HepG2 (cell line): ENCODE measurements around the gene TXNDC16.

ENCODE experiments used
- CBX1 ChIP-seq: IDR thresholded peaks from one replicate; pipeline ENCODE4 v1.6.1; 2016; ENCODE audit warnings: antibody characterized with exemption, low read depth
- HNF4A ChIP-seq: sonication (generic); formaldehyde crosslinking; IDR thresholded peaks from 2 replicates; pipeline ENCODE4 v1.4.0; 2020; ENCODE audit warnings: missing genetic modification reagents
- MYNN ChIP-seq: sonication (generic); formaldehyde crosslinking; IDR thresholded peaks from 2 replicates; pipeline ENCODE4 v1.4.0; 2020; ENCODE audit warnings: mild to moderate bottlenecking, low read depth, missing genetic modification reagents
- NCOA1 ChIP-seq: sonication (generic); formaldehyde crosslinking; IDR thresholded peaks from 2 replicates; pipeline ENCODE4 v1.9.0; 2021; ENCODE audit warnings: missing genetic modification reagents
- NCOA2 ChIP-seq: sonication (generic); formaldehyde crosslinking; IDR thresholded peaks from 2 replicates; pipeline ENCODE4 v1.8.0; 2022; ENCODE audit warnings: inconsistent platforms
- POLR2AphosphoS5 ChIP-seq: IDR thresholded peaks from 2 replicates; pipeline ENCODE4 v1.6.1; 2012; ENCODE audit warnings: low read depth, low read length
- YY1 ChIP-seq: IDR thresholded peaks from 2 replicates; pipeline ENCODE4 v1.6.1; 2011; ENCODE audit warnings: low read length, low read depth, moderate library complexity, mild to moderate bottlenecking; ENCODE audit not compliant: insufficient read depth, insufficient replicate concordance
- ZBTB7A ChIP-seq: sonication (generic); formaldehyde crosslinking; IDR thresholded peaks from 2 replicates; pipeline ENCODE4 v1.8.0; 2022; ENCODE audit warnings: mild to moderate bottlenecking, missing genetic modification reagents
- ZNF138 ChIP-seq: sonication (generic); formaldehyde crosslinking; IDR thresholded peaks from 2 replicates; pipeline ENCODE4 v1.5.0; 2020; ENCODE audit warnings: mild to moderate bottlenecking, low read depth, missing genetic modification reagents
- TF ChIP-seq, protein P1 (sequence below): sonication (generic); formaldehyde crosslinking; IDR thresholded peaks from 2 replicates; pipeline ENCODE4 v1.4.0; 2020; ENCODE audit warnings: missing genetic modification reagents, mild to moderate bottlenecking, borderline replicate concordance
- TF ChIP-seq, protein P2 (sequence below): sonication (generic); formaldehyde crosslinking; IDR thresholded peaks from 2 replicates; pipeline ENCODE4 v1.5.1; 2020; ENCODE audit warnings: missing genetic modification reagents, mild to moderate bottlenecking, borderline replicate concordance
- TF ChIP-seq, protein P3 (sequence below): sonication (generic); formaldehyde crosslinking; IDR thresholded peaks from 2 replicates; pipeline ENCODE4 v1.4.0; 2020; ENCODE audit warnings: missing genetic modification reagents, borderline replicate concordance
- TF ChIP-seq, protein P4 (sequence below): sonication (generic); formaldehyde crosslinking; IDR thresholded peaks from 2 replicates; pipeline ENCODE4 v1.8.0; 2022; ENCODE audit warnings: low read depth, missing genetic modification reagents

DNA sequence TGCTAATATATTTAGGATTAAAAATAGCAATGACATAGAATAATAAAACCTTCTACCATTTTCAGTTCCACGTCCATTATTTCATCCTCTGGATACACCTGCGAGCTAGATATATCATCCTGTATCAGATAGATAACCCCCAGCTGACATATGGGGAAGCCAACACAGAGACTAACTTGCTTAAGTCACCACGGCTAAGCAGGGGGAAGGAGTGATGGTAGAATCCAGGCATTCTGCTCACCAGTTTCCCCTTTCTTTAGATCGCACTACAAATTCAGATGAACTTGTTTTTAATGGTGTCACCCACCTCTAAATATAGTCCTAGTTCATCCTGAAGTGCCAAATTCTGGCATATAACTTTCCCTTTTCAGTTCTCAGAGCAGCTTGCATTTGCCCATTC lies 110.1 kb downstream of the TXNDC16 start:
- TF ChIP-seq HNF4A (CRISPR knock-in tag) (no peak), ZNF138 (no peak), ZBTB7A (CRISPR knock-in tag) (no peak), NCOA2 (CRISPR knock-in tag) (no peak), MYNN (no peak), CBX1 (no peak), YY1 (no peak), POLR2AphosphoS5 (no peak), NCOA1 (CRISPR knock-in tag) (no peak)
- TF ChIP-seq, protein P1, sequence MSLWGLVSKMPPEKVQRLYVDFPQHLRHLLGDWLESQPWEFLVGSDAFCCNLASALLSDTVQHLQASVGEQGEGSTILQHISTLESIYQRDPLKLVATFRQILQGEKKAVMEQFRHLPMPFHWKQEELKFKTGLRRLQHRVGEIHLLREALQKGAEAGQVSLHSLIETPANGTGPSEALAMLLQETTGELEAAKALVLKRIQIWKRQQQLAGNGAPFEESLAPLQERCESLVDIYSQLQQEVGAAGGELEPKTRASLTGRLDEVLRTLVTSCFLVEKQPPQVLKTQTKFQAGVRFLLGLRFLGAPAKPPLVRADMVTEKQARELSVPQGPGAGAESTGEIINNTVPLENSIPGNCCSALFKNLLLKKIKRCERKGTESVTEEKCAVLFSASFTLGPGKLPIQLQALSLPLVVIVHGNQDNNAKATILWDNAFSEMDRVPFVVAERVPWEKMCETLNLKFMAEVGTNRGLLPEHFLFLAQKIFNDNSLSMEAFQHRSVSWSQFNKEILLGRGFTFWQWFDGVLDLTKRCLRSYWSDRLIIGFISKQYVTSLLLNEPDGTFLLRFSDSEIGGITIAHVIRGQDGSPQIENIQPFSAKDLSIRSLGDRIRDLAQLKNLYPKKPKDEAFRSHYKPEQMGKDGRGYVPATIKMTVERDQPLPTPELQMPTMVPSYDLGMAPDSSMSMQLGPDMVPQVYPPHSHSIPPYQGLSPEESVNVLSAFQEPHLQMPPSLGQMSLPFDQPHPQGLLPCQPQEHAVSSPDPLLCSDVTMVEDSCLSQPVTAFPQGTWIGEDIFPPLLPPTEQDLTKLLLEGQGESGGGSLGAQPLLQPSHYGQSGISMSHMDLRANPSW (CRISPR knock-in tag): no peak
- TF ChIP-seq, protein P2, sequence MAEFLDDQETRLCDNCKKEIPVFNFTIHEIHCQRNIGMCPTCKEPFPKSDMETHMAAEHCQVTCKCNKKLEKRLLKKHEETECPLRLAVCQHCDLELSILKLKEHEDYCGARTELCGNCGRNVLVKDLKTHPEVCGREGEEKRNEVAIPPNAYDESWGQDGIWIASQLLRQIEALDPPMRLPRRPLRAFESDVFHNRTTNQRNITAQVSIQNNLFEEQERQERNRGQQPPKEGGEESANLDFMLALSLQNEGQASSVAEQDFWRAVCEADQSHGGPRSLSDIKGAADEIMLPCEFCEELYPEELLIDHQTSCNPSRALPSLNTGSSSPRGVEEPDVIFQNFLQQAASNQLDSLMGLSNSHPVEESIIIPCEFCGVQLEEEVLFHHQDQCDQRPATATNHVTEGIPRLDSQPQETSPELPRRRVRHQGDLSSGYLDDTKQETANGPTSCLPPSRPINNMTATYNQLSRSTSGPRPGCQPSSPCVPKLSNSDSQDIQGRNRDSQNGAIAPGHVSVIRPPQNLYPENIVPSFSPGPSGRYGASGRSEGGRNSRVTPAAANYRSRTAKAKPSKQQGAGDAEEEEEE (CRISPR knock-in tag): no peak
- TF ChIP-seq, protein P3, sequence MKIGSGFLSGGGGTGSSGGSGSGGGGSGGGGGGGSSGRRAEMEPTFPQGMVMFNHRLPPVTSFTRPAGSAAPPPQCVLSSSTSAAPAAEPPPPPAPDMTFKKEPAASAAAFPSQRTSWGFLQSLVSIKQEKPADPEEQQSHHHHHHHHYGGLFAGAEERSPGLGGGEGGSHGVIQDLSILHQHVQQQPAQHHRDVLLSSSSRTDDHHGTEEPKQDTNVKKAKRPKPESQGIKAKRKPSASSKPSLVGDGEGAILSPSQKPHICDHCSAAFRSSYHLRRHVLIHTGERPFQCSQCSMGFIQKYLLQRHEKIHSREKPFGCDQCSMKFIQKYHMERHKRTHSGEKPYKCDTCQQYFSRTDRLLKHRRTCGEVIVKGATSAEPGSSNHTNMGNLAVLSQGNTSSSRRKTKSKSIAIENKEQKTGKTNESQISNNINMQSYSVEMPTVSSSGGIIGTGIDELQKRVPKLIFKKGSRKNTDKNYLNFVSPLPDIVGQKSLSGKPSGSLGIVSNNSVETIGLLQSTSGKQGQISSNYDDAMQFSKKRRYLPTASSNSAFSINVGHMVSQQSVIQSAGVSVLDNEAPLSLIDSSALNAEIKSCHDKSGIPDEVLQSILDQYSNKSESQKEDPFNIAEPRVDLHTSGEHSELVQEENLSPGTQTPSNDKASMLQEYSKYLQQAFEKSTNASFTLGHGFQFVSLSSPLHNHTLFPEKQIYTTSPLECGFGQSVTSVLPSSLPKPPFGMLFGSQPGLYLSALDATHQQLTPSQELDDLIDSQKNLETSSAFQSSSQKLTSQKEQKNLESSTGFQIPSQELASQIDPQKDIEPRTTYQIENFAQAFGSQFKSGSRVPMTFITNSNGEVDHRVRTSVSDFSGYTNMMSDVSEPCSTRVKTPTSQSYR (CRISPR knock-in tag): no peak
- TF ChIP-seq, protein P4, sequence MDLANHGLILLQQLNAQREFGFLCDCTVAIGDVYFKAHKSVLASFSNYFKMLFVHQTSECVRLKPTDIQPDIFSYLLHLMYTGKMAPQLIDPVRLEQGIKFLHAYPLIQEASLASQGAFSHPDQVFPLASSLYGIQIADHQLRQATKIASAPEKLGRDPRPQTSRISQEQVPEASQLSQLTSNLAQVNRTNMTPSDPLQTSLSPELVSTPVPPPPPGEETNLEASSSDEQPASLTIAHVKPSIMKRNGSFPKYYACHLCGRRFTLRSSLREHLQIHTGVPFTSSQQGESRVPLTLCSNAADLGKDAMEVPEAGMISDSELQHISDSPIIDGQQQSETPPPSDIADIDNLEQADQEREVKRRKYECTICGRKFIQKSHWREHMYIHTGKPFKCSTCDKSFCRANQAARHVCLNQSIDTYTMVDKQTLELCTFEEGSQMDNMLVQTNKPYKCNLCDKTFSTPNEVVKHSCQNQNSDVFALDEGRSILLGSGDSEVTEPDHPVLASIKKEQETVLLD (CRISPR knock-in tag): no peak
